Memory B cell (primary cell): Measurements from ENCODE around the gene SMR3A.

Experiments used
- ATAC-seq: fragments of 150-1000 bp; cut with Tn5 transposase; 2 replicates; pipeline ENCODE4 v1.10.0; 2021; ENCODE audit warnings: low read depth, mild to moderate bottlenecking, moderate library complexity
- DNase-seq, 2 donors: peaks; one replicate each; pipeline ENCODE4 v3.0.0; 2022; ENCODE audit warnings: low spot score in 2 of 2
- H3K27ac Mint-ChIP-seq: one replicate; pipeline ENCODE4 v1.8.0; 2022; ENCODE audit warnings: mild to moderate bottlenecking, moderate library complexity, mixed read lengths
- H3K27me3 Mint-ChIP-seq: one replicate; pipeline ENCODE4 v1.8.0; 2022; ENCODE audit warnings: mixed read lengths
- H3K36me3 Mint-ChIP-seq: one replicate; pipeline ENCODE4 v1.8.0; 2022; ENCODE audit warnings: mild to moderate bottlenecking, mixed read lengths
- H3K4me1 Mint-ChIP-seq: one replicate; pipeline ENCODE4 v1.8.0; 2022; ENCODE audit warnings: mixed read lengths
- H3K4me3 Mint-ChIP-seq: one replicate; pipeline ENCODE4 v1.8.0; 2022; ENCODE audit warnings: mild to moderate bottlenecking, moderate library complexity, mixed read lengths
- H3K9me3 Mint-ChIP-seq: one replicate; pipeline ENCODE4 v1.8.0; 2022; ENCODE audit warnings: mixed read lengths

Gene SMR3A

DNA sequence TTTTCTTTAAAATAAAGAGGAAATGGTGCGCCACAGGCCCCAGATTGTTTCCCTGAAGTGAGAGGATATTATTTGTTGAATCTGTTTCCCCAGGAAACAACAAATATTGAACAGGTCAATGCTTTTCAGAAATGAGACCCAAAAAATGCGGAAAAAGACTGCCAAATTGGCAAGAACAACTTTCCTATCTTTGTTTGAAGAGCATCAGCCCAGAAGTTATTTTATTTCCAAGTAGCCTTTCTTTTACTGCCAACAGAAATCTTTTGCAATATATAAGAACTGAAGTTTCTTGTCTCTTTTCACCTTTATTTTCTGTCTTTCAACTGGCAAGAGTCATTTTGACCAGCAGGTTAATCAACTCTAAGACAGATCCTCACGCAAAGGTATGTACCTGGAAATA lies at the start of gene SMR3A:
Gene SMR3A (plus strand): TSS at position 301 of the 400 bp plus-strand sequence. CDS start 1,356 bp downstream, outside the sequence.
- no peak within 1 kb of the TSS for H3K27ac Mint-ChIP-seq
- H3K4me3 Mint-ChIP-seq = no peak within 1 kb of the TSS
- no peak for ATAC-seq

DNA sequence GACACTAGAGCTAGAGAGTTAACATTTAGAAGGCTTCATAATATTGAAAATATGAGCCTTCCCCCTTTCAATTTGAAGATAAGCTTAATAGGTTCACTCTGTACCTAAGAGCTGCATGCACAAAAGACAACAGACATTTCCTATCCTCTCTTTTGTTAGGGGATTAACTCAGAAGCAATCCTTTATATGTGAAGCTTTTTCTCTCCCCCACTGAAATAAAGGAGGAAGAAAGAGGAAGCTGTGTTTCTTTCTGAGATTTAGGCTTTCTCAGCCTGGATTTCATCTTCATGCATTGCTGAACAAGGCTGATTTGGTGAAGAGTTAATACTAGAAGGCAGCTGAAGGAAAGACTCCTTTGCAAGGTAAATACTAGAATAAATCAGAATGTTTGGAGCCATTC lies 46.8 kb upstream of the SMR3A start:
- ATAC-seq = no peak

More for the DNA sequence above, at the start of gene SMR3A:
- H3K36me3 Mint-ChIP-seq = no peaks in the 10 kb centered on the region
- DNase-seq = no peak
- no peaks in the 10 kb centered on the region for H3K9me3 Mint-ChIP-seq
- H3K27me3 Mint-ChIP-seq = no peaks in the 10 kb centered on the region
- no peaks in the 10 kb centered on the region for H3K4me1 Mint-ChIP-seq

DNA sequence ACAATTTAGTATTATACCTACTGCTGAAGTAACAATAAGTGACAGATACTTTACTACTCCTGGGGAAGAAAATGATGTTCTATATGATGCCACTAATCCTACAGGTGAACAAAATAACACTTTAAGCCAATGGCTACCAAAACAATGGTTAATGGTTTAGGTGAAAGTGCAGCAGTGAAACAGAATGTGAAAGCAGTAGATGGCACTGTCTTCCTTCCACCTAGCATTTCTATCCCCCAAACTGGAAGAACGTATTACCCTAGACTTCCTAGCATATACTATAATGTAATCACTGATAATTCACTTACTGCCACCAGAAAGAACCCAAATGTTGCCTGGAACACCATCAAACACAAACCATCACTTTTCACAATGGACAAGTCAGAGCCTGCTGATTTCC lies 44.6 kb upstream of the SMR3A start:
- Mint-ChIP-seq H3K9me3 (no peaks in the 10 kb centered on the region), H3K27ac (no peak overlapping the region), H3K27me3 (no peaks in the 10 kb centered on the region), H3K36me3 (no peaks in the 10 kb centered on the region), H3K4me3 (no peak overlapping the region), H3K4me1 (no peaks in the 10 kb centered on the region)
- ATAC-seq = no peak
- no peak for DNase-seq

More for the DNA sequence above, 46.8 kb upstream of the SMR3A start:
- no peaks in the 10 kb centered on the region for H3K36me3 Mint-ChIP-seq
- H3K9me3 Mint-ChIP-seq = no peaks in the 10 kb centered on the region
- no peak overlapping the region for H3K4me3 Mint-ChIP-seq
- no peaks in the 10 kb centered on the region for H3K27me3 Mint-ChIP-seq
- no peak overlapping the region for H3K27ac Mint-ChIP-seq
- no peaks in the 10 kb centered on the region for H3K4me1 Mint-ChIP-seq
- no peak for DNase-seq

DNA sequence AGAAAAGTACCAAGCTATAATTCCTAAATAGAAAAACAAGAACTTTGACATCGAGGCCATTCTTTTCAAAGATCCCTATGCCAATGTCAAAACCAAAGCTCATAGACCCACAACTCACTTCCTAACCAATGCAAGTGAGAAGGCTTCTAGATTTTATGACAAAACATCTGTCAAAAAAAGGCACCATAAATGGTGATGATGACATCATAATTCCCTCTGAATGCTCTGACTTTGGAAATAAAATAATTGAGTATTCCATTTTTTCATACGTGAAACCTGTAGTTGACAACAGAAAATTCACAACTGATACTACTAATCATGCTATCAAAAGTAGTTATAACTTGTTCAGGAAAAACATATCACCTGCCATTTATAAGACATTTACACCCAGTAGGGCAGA lies 34.5 kb upstream of the SMR3A start:
- Mint-ChIP-seq H3K27me3 (no peaks in the 10 kb centered on the region), H3K9me3 (no peaks in the 10 kb centered on the region), H3K27ac (no peak overlapping the region), H3K4me3 (no peak overlapping the region), H3K4me1 (no peaks in the 10 kb centered on the region), H3K36me3 (no peaks in the 10 kb centered on the region)
- ATAC-seq (no peak), DNase-seq (no peak)

DNA sequence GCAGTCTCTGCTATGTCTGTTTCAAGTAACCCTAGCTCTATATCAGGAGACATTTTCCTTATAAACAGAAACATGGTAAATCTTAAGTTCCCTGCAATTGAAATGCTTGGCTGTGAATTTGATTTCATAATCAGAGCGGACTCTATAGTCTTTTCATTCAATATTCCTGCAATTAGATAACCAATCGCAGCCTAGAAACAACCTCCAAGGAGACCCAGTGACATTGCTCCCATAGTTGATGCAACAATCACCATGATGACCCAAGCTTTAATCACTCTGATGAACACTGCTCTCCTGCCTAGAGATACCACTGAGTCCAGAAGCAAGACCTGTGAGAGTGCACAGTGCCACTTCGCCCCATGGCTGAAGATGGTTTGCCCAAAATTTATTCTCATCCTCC lies 25.9 kb upstream of the SMR3A start, which contains the start of gene CABS1:
Gene CABS1 (plus strand): TSS at position 301 of the 400 bp plus-strand sequence. CDS start 59 bp downstream, at position 360.
- H3K36me3 Mint-ChIP-seq = no peaks in the 10 kb centered on the region

DNA sequence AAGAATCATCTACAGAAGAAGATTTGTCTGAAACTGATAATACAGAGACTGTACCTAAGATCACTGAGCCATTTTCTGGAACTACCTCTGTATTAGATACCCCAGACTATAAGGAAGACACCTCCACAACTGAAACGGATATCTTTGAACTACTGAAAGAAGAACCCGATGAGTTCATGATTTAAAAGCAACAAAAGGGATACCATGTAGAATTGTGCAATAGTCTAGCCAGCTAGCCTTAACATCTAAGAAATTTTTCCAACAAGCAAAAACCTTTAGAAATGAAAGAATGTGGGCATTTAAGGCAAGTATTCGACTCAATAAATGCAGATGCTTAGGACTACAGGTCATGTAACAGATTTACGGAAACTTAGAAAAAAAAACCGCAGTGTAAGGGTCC lies 24.5 kb upstream of the SMR3A start:
- H3K9me3 Mint-ChIP-seq = peaks cover 1% of the 10 kb centered on the region
- H3K27me3 Mint-ChIP-seq = no peaks in the 10 kb centered on the region
- DNase-seq (no peak), ATAC-seq (no peak)
- H3K4me3 Mint-ChIP-seq = no peak overlapping the region
- H3K27ac Mint-ChIP-seq = no peak overlapping the region
- no peaks in the 10 kb centered on the region for H3K36me3 Mint-ChIP-seq
- no peaks in the 10 kb centered on the region for H3K4me1 Mint-ChIP-seq

More for the DNA sequence above, 25.9 kb upstream of the SMR3A start, which contains the start of gene CABS1:
- Mint-ChIP-seq H3K9me3 (peaks cover 1% of the 10 kb centered on the region), H3K27me3 (no peaks in the 10 kb centered on the region), H3K4me1 (no peaks in the 10 kb centered on the region), H3K4me3 (no peak within 1 kb of the TSS), H3K27ac (no peak within 1 kb of the TSS)
- DNase-seq (no peak), ATAC-seq (no peak)

DNA sequence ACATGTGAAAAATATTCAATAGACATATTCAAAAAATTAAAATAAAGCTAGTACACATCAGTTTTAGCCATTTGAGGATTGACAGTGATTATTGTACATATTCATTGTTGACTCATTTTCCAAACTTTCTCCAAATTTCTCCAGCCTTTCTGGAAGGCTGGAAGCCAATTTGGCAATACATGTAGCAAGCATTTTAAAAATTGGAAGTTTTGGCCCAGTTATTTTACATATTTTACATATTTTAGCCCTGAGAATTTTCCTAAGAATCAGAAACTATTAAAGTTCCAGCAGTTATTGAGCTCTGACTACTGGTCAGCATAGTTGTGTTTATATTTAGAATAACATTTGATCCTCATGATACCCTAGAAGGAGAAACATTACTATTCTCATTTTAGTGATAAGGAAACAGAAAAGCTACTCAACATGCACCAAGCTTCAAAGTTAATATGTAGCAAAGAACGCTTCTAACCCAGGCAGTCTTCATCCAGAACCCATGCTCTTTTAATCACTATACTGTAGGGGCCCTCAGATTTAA lies 22.6 kb upstream of the SMR3A start:
- no peaks in the 10 kb centered on the region for H3K4me1 Mint-ChIP-seq
- no peak overlapping the region for H3K27ac Mint-ChIP-seq
- ATAC-seq (no peak), DNase-seq (no peak)
- no peak overlapping the region for H3K4me3 Mint-ChIP-seq
- peaks cover 1% of the 10 kb centered on the region for H3K9me3 Mint-ChIP-seq
- H3K27me3 Mint-ChIP-seq = no peaks in the 10 kb centered on the region
- H3K36me3 Mint-ChIP-seq = no peaks in the 10 kb centered on the region

DNA sequence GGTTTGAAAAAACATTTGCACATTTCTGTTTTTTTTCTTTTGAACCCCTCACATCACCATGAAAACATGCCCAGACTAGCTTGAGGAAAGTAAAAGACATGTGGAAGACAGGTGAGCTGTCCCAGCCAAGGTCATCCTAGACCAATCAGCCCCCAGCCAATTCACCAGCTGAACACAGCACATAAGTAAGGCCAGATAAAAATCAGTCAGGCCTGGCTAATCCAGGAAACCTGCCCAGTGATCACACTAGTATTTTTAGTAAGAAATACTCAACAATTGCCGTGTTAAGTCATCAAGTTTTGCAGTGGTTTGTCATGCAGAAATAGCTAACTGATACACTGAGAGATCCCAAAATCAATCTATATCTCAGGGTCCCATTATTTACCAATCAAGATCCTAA lies 4.4 kb upstream of the SMR3A start:
- Mint-ChIP-seq H3K36me3 (no peaks in the 10 kb centered on the region), H3K9me3 (no peaks in the 10 kb centered on the region), H3K4me1 (no peaks in the 10 kb centered on the region), H3K4me3 (no peak overlapping the region), H3K27me3 (no peaks in the 10 kb centered on the region), H3K27ac (no peak overlapping the region)
- DNase-seq (no peak), ATAC-seq (no peak)

DNA sequence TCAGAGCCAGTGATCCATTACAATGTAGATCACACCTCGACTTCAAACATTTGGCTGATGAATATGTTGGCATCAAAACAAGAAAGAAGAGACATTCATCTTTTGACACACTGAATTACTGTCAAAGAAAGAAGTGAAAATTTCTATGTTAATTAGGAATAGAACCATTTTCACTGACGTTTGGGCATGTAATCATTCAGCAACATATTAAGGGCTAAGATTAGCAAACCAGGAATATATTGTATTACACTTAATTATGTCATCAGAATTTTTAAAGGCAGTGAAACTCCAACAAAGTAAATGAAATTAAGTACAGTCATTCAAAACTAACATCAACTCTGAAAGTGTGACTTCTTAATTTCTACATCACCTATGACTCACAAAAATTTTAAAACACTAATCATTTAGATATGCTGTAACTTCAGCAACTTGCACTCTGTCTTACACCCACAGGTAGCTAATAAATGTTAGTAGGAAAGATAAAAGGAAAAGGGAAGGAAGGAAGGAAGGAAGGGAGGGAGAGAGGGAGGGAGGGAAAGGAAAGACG lies 1.4 kb upstream of the SMR3A start:
- DNase-seq (no peak), ATAC-seq (no peak)
- H3K36me3 Mint-ChIP-seq = no peaks in the 10 kb centered on the region
- H3K4me3 Mint-ChIP-seq = no peak overlapping the region
- H3K27me3 Mint-ChIP-seq = no peaks in the 10 kb centered on the region
- H3K27ac Mint-ChIP-seq = no peak overlapping the region
- H3K4me1 Mint-ChIP-seq = no peaks in the 10 kb centered on the region
- H3K9me3 Mint-ChIP-seq = no peaks in the 10 kb centered on the region

DNA sequence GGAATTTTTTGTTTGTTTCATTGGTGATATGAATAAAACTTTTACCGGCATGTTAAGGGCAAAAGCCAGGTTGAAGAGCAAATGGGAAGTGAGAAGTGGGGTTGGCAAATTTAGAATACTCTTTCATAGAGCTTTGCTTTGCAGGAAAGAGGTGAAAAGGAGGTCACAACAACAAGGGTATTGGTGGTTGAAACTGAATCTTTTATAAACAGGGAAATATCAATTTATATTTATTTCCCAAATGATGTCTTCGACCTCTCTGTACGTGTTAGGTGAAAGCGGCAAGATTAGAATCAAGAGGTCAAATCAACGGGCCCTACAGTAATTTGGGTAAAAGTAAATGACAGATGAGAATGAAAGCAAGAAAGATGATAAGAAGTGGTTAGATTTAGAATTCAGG lies 3.4 kb downstream of the SMR3A start:
- ATAC-seq = no peak
- no peaks in the 10 kb centered on the region for H3K4me1 Mint-ChIP-seq
- H3K27ac Mint-ChIP-seq = no peak overlapping the region
- H3K9me3 Mint-ChIP-seq = no peaks in the 10 kb centered on the region
- no peak for DNase-seq
- H3K36me3 Mint-ChIP-seq = no peaks in the 10 kb centered on the region
- H3K27me3 Mint-ChIP-seq = no peaks in the 10 kb centered on the region
- no peak overlapping the region for H3K4me3 Mint-ChIP-seq

DNA sequence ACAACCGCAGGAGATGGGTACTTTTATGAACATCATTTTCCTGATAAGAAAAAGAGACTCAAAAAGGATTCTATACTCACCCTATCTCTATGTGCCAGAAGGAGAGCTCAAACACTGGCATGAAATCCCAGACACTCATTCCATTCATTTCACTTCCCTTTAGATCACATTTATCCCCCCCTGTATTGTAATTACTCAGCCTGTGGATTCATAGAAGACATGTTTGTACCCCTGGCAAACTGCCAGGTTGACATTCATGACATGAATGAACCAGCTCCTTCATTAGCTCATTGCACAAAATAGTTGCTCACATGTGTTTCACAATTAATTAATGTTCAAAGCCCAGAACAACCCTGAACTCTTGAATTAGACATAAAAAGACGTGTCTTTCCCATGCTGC lies 4.9 kb downstream of the SMR3A start:
- no peaks in the 10 kb centered on the region for H3K36me3 Mint-ChIP-seq
- H3K4me3 Mint-ChIP-seq = no peak overlapping the region
- DNase-seq (no peak), ATAC-seq (no peak)
- no peaks in the 10 kb centered on the region for H3K9me3 Mint-ChIP-seq
- no peak overlapping the region for H3K27ac Mint-ChIP-seq
- H3K4me1 Mint-ChIP-seq = no peaks in the 10 kb centered on the region
- no peaks in the 10 kb centered on the region for H3K27me3 Mint-ChIP-seq

DNA sequence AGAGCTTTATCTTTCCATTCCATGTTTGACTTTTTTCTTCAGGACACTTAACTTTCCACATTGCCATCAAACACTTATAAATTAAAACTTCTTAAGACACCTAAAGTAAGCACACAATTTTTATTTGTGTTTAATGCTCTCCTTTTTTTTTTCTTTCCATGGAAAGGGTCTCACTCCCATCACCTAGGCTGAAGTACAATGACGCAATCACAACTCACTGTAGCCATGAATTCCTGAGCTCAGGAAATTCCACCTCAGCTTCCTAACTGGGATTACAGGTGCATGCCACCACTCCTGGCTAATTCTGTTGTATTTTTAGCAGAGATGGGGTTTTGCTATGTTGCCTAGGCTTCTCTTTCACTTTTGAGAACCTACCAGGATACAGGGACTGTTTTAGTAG lies 7.3 kb downstream of the SMR3A start:
- H3K27ac Mint-ChIP-seq = no peak overlapping the region
- H3K36me3 Mint-ChIP-seq = no peaks in the 10 kb centered on the region
- H3K9me3 Mint-ChIP-seq = no peaks in the 10 kb centered on the region
- no peak overlapping the region for H3K4me3 Mint-ChIP-seq
- H3K27me3 Mint-ChIP-seq = no peaks in the 10 kb centered on the region
- H3K4me1 Mint-ChIP-seq = no peaks in the 10 kb centered on the region
- no peak for DNase-seq
- no peak for ATAC-seq

DNA sequence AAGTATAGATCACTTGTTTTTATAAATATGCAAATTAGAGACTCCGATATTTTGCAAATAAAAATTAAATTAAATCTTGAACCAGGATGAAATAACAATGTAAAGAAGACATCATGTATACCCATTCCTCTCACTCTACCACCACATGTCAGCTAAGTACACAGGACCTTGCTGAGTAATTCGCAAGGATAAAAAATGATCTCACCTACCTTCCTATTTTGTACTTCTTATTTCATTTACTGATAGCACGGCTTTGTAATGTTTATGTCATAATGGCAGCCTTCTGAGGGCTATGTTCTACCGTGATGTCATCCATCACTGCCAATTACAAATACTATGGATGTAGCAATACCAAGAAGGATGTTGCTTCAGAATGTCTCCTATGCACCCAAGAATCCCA lies 11.4 kb downstream of the SMR3A start:
- ATAC-seq (no peak), DNase-seq (no peak)
- Mint-ChIP-seq H3K27ac (no peak overlapping the region), H3K9me3 (no peaks in the 10 kb centered on the region), H3K27me3 (no peaks in the 10 kb centered on the region), H3K4me1 (no peaks in the 10 kb centered on the region), H3K4me3 (no peak overlapping the region), H3K36me3 (no peaks in the 10 kb centered on the region)

DNA sequence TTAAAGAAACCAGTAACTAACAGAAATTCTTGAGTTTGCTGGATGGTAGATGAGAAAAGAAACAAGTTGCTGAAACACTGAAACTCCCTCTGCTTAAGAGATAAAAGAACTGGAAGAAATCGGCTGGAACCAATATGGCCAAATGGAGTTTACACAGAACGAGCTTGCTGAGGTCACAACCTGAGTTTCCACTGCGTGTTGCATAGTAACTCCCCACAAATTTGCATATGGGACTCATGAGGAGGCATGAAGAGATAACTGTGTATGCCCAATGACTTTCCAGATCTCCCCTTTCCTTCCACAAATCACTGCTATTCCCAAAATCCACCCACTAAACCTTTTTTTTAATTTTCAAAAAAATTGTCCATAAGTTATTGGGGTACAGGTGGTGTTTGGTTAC lies 12.2 kb downstream of the SMR3A start:
- ATAC-seq (no peak), DNase-seq (no peak)
- Mint-ChIP-seq H3K4me3 (no peak overlapping the region), H3K9me3 (no peaks in the 10 kb centered on the region), H3K27ac (no peak overlapping the region), H3K4me1 (no peaks in the 10 kb centered on the region), H3K36me3 (no peaks in the 10 kb centered on the region), H3K27me3 (no peaks in the 10 kb centered on the region)

DNA sequence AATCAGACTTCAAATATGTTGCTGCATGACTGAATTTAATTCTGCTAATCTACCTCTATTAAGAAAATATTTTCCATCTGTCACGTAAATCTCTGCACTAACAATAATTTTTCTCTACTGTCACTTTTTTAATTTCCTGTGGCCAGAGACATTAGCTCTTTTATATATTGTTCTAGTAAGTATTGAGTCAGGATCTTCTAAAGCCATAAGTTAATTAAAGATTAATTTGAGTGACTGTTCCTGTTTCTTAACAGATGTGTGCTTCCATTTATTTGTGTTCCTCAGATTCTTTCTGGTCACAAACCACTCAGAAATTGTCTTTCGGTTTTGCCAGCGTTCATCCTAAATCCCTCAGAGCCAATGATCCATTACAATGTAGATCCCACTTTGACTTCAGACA lies 20.0 kb downstream of the SMR3A start:
- H3K4me1 Mint-ChIP-seq = no peaks in the 10 kb centered on the region
- ATAC-seq (no peak), DNase-seq (no peak)
- no peaks in the 10 kb centered on the region for H3K9me3 Mint-ChIP-seq
- H3K27ac Mint-ChIP-seq = no peak overlapping the region
- no peak overlapping the region for H3K4me3 Mint-ChIP-seq
- no peaks in the 10 kb centered on the region for H3K36me3 Mint-ChIP-seq
- no peaks in the 10 kb centered on the region for H3K27me3 Mint-ChIP-seq
